GM12878 (cell line): ENCODE measurements around the gene VAT1. TPM values are rescaled to one million over a fixed set of nuclear protein-coding genes. Genes with fewer than 3 reads are reported as not detected.
A peak's percentile ranks its signal among the peaks of the same experiment; 100 is the strongest.

Source experiments
- BACH1 ChIP-seq: fragments of 450-650 bp; IDR thresholded peaks from 2 replicates; pipeline ENCODE4 v1.6.1; 2017; ENCODE audit warnings: mild to moderate bottlenecking, borderline replicate concordance
- BCLAF1 ChIP-seq: fragments of 450-650 bp; IDR thresholded peaks from 2 replicates; pipeline ENCODE4 v1.6.1; 2017; ENCODE audit warnings: antibody characterized with exemption, mild to moderate bottlenecking, moderate library complexity
- BMI1 ChIP-seq: fragments of 450-650 bp; IDR thresholded peaks from 2 replicates; pipeline ENCODE4 v1.6.1; 2016; ENCODE audit warnings: mild to moderate bottlenecking, moderate library complexity, borderline replicate concordance
- CEBPB ChIP-seq, 2 experiments: fragments of 150-350 bp in 1 of 2; IDR thresholded peaks; 2 replicates each; pipeline ENCODE4 v1.6.1; 2012 to 2014; ENCODE audit warnings: low read depth in 2 of 2, low read length in 2 of 2, borderline replicate concordance in 1 of 2, inconsistent platforms in 1 of 2
- CHD1 ChIP-seq: IDR thresholded peaks from 2 replicates; pipeline ENCODE4 v1.6.1; 2012; ENCODE audit warnings: low read depth, low read length, improper control_type of control experiment
- CREM ChIP-seq: IDR thresholded peaks from 2 replicates; pipeline ENCODE4 v1.6.1; 2014; ENCODE audit warnings: antibody characterized with exemption, low read depth
- DPF2 ChIP-seq: fragments of 450-650 bp; IDR thresholded peaks from 2 replicates; pipeline ENCODE4 v1.6.1; 2017; ENCODE audit warnings: mild to moderate bottlenecking
- E4F1 ChIP-seq: fragments of 450-650 bp; IDR thresholded peaks from 2 replicates; pipeline ENCODE4 v1.6.1; 2018; ENCODE audit warnings: borderline replicate concordance, mild to moderate bottlenecking; ENCODE audit not compliant: partially characterized antibody
- EZH2 ChIP-seq: IDR thresholded peaks from 2 replicates; pipeline ENCODE4 v1.6.1; 2012; ENCODE audit warnings: low read depth, mild to moderate bottlenecking, control low read depth, inconsistent platforms, low read length, borderline replicate concordance; ENCODE audit not compliant: control insufficient read depth
- FOS ChIP-seq: IDR thresholded peaks from 3 replicates; pipeline ENCODE4 v1.6.1; 2011; ENCODE audit warnings: borderline replicate concordance; ENCODE audit not compliant: insufficient read length; ENCODE audit errors: extremely low read depth
- IRF5 ChIP-seq: fragments of 450-650 bp; IDR thresholded peaks from 2 replicates; pipeline ENCODE4 v1.6.1; 2017; ENCODE audit warnings: borderline replicate concordance
- KAT2A ChIP-seq: conservative IDR thresholded peaks from 2 replicates; pipeline ENCODE4 v1.6.1; 2011; ENCODE audit warnings: low read depth, low read length; ENCODE audit not compliant: control insufficient read depth
- MEF2A ChIP-seq: IDR thresholded peaks from 2 replicates; pipeline ENCODE4 v1.6.1; 2011; ENCODE audit warnings: low read depth, mild to moderate bottlenecking, low read length, moderate library complexity; ENCODE audit not compliant: insufficient read depth
- NFYA ChIP-seq: IDR thresholded peaks from 2 replicates; pipeline ENCODE4 v1.6.1; 2011; ENCODE audit warnings: low read depth, mild to moderate bottlenecking, low read length, improper control_type of control experiment, borderline replicate concordance
- NKRF ChIP-seq: fragments of 450-650 bp; conservative IDR thresholded peaks from 2 replicates; pipeline ENCODE4 v1.6.1; 2017; ENCODE audit warnings: mild to moderate bottlenecking, moderate library complexity
- PBX3 ChIP-seq: IDR thresholded peaks from 2 replicates; pipeline ENCODE4 v1.6.1; 2011; ENCODE audit warnings: mild to moderate bottlenecking, low read depth, low read length, moderate library complexity; ENCODE audit not compliant: insufficient replicate concordance
- POLR2AphosphoS2 ChIP-seq: IDR thresholded peaks from 2 replicates; pipeline ENCODE4 v1.6.1; 2011; ENCODE audit warnings: low read depth, mild to moderate bottlenecking, low read length, improper control_type of control experiment, moderate library complexity
- RB1 ChIP-seq: fragments of 450-650 bp; formaldehyde crosslinking; IDR thresholded peaks from 2 replicates; pipeline ENCODE4 v1.6.1; 2017; ENCODE audit warnings: mild to moderate bottlenecking, borderline replicate concordance
- SIX5 ChIP-seq: IDR thresholded peaks from 2 replicates; pipeline ENCODE4 v1.6.1; 2011; ENCODE audit warnings: mild to moderate bottlenecking, low read depth, low read length, moderate library complexity; ENCODE audit not compliant: severe bottlenecking
- TARDBP ChIP-seq: IDR thresholded peaks from 2 replicates; pipeline ENCODE4 v1.6.1; 2016; ENCODE audit warnings: borderline replicate concordance
- ZZZ3 ChIP-seq: IDR thresholded peaks from 2 replicates; pipeline ENCODE4 v1.6.1; 2011; ENCODE audit warnings: low read depth; ENCODE audit not compliant: control insufficient read depth, insufficient read length
- polyA plus RNA-seq, 11 experiments: library from polyadenylated mRNA; depleted of rRNA in 4 of 11; unstranded in 6 of 11; stranded (reverse) in 5 of 11; fragments of >200 nt; fragmentation: Nextera tagmentation in 4 of 11; fragmentation: Illumina TruSeq in 1 of 11; extraction: Ambion mirVana in 4 of 11; extraction: Trizol in 1 of 11; gene quantifications; 1 replicate in 1 of 11; 2 replicates in 10 of 11; pipeline versions ENCODE4 v1.2.1 to v1.2.3, GENCODE V29; 2011 to 2016; ENCODE audit warnings: inconsistent platforms in 2 of 11, missing spikeins in 2 of 11, low read depth in 1 of 11
- total RNA-seq, 4 experiments: library from RNA; depleted of rRNA in 3 of 4; stranded (reverse); fragments of >200 nt in 3 of 4; fragmentation: Illumina TruSeq in 1 of 4; extraction: Trizol in 1 of 4; gene quantifications; 2 replicates each; pipeline versions ENCODE4 v1.2.1 to v1.2.3, GENCODE V29; 2013 to 2021

Gene VAT1
- total and polyA plus RNA-seq, 10 of the 15 experiments (the other 5 are each of a cell fraction or from before 2014, with no cell fraction given): 5.0 to 19.8 (median 8.2) TPM

- TF ChIP-seq BCLAF1 (no peak), POLR2AphosphoS2 (no peak), DPF2 (0 out of 2 replicates have a peak, but pooled peaks have one; percentile 39), RB1 (no peak), PBX3 (no peak), ZZZ3 (no peak), BMI1 (no peak), E4F1 (no peak), IRF5 (no peak), TARDBP (no peak), BACH1 (peak; percentile 41; the same call in 1 of the 2 replicates), SIX5 (no peak), CEBPB (IDR thresholded peaks at IDR 0.05; ENCODE audit: borderline replicate concordance in 1 of 2, low read depth in 2 of 2, low read length in 2 of 2) (no peak), MEF2A (no peak), FOS (no peak), EZH2 (no peak), CREM (no peak), CHD1 (no peak), KAT2A (no peak), NKRF (no peak), NFYA (no peak)
Measured at GRCh38 chr17:42985225-42985624, 37.0 kb downstream of the VAT1 start (continued).
